NCI-H2196 treated with DMSO at 0.1 percent for 48 hours (cell line): ENCODE results near the gene WWOX.

Experiments
- DNase-seq: peaks from one replicate; lab custom pipeline; 2025; ENCODE audit not compliant: unreplicated experiment; lab: John Stamatoyannopoulos, UW

Gene WWOX

DNA sequence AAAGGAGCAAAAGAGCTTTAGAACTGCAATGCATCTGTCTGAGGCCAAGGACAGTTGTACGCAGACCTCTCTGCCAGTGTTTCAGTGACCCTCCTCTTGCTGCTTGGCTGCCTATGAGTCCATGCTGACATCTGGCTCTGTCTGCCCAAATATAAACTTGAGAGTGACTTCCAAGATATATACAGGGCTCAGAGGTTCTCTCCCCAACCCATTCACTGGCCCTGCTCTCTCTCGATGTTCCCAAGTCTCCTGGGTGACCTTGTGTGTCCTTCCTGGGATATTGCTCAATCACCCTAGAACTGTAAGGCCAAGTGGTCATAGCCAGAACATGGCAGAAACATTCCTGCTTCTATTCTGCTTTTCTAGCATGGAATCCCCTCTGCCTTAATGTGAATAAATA, 716.3 kb downstream of the WWOX start:
- no peak for DNase-seq

DNA sequence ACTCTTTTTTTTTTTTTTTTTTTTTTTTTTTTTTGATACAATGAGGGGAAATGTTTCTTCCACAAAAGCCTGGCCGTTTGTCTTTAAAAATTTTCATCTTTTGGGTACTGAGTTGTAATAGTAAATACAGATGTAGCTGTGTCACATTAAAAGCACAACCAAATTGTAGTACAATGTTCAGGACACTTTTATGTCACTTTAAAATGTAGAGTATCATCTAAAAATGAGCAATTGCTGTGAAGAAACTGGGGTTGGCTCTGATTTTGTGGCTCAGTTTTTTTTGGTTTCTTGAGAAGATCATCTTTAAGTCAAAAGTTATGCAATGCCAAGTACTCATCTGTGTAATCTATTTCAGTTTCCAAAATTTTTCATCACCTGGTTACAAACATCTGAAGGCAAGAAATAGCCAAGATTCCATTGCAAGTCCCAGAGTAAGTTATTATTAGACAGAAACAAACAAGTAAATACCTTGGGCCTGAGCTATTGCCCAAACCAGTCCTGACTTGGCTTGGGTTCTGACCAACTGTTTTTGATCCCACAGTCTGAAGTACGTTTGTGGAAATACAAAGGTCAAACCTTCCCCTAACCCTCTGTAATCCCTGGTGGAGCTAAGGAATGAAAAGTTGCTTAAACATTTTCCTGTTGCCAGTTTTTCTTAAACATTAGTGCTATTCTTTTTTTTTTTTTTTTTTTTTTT, 717.2 kb downstream of the WWOX start:
- DNase-seq, result no peak

DNA sequence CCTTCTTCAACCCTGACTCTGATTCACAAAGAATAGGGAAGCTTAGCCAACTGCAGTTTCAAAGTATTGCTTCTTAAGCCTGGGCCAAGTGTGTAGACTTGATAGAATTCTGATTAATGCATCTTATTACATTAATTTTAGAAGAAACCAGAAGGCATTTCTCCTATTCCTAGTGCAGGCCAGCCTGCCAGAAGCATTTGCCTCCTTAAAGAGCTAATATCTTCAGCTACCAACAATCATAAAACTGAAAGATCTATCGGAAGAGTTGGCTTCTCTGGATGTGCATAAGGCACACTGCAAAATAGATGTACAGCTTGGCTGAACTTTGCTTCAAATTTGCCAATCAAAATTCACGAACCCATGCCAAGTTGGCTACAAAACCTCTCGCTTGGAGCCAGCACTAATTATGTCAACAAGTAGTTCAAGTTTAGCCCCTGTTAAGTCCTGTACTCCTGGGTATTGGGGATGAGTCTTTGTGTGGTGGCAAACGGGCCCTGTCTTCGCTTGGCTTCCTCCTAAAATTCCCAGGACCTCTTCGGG, 717.8 kb downstream of the WWOX start:
- no peak for DNase-seq

DNA sequence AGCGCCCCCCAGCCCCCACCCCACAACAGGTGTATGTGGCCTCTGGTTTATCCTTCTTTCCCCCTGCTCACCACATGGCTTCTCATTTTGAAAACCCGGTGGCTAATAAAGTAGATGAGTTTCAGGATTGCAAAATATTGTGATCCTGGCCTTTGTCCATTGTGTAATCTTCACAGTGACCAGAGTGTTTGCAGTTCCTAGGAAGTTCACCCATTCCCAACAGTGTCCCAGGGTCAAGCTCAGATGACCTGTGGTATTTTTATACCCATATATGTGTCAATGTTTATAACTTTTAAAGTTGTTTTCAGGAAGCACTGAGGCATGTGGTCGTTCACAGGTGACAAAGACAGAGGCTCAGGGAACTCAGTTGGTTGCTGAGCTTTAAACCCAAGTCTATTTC, 721.9 kb downstream of the WWOX start:
- no peak for DNase-seq

DNA sequence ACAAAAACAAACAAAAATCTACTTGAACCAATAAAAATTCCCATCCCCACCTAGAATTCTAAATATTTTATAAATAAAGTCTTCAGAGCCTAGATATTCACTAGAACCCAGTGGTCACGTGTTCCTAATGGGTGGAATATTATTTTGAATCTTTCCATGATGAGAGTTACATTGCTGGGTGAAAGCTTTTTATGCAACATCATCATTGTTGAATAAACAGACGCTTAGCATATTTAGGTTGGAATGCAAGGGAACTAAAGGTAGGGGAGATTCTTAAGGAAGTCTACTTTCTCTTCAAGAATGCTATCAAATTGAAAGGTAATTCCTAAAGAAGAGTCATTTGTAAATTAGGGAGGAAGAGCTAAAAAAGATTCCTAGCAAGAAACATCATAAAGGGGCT, 723.1 kb downstream of the WWOX start:
- no peak for DNase-seq

DNA sequence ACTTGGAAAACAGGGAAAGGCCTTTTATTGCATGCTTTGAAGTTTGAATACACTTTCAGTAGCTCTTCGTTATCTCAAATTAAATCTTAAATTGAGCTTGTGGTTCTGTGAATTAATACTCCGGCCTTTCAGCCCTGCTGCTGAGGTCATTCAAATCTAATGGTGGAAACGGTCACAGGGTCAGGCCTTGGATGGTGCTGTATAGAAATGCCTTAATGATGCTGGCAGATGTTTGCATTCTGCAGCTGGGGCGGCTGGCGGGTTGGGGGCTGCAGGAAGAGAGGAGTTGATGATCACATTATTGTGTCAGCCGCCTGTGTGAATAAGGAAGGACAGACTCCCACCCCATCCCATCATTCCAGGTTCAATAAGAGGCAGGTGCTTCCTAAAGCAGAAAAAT, 723.6 kb downstream of the WWOX start:
- no peak for DNase-seq

DNA sequence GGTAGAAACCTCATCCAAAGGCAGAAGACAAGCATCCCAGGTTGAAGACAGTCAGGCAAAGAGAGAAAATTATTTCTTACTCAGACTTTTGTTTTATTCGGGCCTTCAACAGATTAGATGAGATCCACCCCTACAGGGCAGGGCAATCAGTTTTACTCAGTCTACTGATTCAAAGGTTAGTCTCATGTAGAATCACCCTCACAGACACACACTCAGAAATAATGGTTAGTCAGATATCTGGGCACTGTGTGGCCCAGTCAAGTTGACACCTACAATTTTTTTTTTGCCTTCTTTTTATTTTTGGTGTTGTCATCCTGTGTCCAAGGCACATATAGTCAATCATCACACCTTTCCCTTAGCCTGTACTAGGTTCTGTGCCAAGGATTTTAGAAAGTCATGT, 729.8 kb downstream of the WWOX start:
- DNase-seq, result no peak

DNA sequence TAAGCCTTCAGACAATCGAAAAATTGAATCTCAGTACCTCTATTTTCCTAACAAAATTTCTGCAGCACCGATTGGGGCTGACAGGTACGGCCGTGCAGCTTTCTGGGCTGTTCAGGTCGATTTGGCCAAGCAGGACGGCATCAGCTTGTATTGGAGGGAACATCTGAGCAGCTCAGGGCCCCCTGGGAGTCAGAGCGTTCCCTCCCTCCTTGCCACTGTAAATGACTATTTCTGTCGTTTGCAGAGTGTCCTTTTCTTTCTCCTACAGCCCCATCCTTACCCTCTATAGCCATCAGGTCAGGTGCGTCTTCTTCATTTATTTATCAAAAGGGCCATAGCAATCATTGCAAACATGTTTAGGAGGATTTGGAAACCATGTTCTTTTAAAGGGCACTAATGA, 731.1 kb downstream of the WWOX start:
- no peak for DNase-seq

DNA sequence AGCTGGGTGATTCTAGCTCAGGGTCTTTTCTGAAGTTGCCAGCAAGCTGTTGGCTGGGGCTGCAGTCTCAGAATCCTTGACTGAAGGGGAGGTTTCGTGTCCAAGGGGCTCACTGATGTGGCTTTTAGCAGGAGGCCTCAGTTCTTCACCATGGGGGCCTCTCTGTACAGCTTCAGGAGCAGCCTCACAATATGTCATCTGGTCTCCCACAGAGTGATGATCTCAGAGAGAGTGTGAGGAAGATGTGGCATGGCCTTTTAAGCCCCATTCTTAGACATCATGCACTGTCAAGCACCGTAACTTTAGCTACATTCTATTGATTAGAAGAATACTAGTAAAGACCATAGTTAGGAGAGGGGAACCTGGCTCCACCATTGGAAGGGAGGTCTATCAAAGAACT, 732.6 kb downstream of the WWOX start:
- DNase-seq, result no peak

DNA sequence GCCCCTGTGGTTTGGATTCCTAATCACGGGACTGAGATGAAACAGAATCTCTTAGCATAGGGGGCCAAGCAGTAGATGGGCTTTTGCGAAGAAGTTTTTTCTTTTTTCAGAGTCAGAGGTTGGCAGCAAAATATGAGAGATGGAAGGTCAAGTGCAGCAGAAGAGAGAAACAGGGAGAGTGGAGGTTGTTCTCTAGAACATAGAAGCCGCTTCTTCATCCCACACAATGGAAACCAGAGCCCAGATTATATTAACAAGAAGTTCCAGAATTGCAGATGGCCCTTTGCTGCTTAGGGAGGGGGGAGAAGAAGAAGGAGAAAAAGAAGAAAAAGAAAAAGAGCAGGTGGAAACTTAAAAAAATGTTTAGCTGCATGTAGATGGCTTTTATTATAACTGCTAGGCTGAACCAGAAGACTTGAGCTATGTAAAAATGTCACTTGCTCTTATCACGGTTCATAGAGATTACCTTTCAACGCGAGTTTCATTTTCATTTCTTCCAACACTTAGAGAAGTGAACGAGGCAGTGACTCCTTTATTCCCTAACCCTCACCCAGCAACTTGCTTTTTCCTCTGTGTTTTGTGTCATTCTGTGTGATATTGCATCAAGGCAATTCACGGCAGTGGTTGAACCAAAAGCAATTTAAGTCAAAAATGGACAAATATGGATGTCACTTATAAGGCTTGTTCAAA, 737.5 kb downstream of the WWOX start:
- DNase-seq, result no peak

DNA sequence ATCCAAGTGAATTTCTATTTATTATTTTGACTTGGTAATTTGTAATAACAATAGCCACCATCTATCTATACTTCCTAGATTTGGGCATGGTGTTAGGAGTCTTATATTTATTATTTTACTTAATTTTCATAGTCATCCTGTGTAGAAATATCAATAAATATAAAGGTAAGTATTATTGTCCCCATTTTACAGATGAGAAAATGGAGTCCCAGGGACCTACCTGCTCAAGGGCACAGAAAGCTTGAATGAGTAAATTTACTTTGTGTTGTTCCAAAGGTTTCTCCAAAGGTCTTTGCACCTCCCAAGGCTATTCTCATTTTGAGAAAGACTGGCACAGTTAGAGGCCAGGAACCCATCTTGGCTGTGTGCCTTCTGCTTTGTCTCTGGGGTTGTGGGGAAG, 738.3 kb downstream of the WWOX start:
- no peak for DNase-seq

DNA sequence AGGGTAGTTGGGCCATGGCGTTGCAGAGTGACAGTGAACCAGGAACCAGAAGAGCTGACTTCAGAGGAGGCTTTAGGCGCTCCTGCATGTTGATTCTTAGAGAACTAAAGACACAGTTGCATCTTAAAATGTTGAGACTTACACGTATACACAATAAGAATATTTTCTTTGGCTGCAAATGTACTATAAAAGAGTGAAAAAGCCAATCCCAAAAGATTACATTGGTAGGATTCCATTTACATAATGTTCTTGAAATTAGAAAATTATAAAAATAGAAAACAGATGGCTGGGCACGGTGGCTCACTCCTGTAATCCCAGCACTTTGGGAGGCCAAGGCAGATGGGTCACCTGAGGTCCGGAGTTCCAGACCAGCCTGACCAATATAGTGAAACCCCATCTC, 738.8 kb downstream of the WWOX start:
- no peak for DNase-seq

DNA sequence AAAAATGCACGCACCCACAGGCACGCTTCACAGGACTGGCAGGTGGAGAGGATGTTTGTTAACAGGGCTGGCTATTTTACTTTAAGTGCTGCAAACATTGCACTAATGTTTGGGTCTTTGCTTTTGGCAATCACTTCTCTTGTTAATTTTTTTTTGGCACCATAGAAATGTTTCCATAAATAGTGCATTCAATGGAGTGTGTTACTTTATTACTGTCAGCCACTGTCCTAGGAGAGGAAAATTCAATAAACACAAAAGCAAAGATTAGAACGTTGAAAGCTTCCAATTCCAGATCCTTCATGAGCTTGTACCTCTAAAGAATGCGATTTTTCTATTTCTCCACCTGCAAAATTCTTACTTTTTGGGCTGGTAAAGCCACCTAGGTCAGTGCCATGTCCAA, 743.5 kb downstream of the WWOX start:
- DNase-seq, result no peak

DNA sequence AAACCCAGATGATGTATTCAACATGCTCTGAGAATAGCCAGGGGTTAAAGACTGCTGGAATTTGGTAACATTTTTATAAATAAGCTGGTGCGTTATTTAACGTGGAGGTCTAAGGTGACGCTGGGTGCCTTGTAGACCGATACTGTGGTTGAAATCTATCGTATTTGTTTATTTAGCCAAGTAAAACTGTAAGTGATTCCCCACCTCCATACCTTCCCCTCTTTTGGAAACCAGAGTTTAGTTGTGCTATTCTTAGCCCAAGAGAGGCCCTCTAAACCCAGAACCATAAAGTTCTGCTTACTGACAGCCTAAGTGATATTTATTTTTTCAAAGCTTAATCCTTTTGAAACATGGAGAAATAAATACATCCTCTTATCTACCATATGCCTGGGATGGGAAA, 744.5 kb downstream of the WWOX start:
- no peak for DNase-seq

DNA sequence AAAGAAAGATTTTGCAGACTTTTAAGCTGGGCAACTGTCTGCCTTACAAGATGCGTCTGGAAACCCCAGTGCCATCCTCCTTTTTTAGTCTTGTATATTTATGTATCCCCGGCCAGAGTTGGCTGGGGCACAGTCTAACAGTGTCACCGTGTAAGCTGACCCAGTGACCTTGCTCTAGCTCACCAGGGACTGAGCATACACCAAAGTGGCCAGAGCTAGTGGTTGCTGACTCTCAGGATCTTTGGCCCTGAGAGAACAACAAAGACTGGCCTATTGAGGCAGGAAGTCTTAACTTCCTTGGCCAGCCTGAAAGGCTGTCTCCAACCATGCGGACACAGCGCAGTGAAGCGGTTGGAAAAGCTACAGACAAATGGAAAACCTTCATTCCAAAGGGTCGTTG, 745.2 kb downstream of the WWOX start:
- no peak for DNase-seq

DNA sequence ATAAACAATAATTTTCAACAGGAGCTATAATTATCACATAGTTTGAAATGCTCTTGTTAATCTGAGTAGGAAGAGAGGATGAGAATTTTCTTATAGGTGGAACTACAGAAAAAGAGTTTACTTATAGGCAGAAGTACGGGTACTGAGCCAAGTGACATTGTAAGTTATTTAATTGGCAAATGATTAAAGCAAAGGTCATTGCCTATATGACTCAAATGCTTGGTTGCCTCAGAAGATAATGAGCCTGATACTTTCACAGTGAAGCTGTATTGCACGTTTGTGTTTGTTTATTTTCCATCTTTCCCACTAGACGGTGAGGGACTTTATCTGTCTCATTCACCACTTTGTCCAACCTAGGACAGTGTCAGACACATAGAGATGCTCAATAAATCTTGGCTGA, 751.8 kb downstream of the WWOX start:
- no peak for DNase-seq

DNA sequence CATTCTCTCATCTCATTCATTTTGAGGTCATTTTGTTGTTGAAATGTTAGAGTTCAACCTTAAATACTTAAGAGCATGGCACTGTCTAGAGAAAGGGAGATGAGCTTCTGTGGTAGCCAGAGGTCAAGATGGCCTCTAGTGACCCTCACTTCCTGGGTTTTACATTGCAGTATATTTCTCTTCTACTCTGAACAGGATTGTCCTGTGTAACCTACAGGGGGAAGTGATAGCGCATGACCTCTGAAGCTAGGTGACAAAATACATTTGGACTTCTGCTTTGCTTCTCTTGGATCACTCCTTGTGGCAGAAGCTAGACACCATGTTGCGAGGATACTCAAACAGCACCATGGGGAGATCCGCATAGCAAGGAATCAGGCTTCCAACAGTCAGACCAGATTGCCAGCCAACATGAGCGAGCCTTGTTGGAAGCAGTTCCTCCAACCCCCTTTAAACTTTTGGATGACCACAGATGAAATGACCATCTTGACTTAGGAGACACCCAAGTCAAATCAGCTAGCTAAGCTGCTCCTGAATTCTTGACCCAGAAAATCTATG, 752.7 kb downstream of the WWOX start:
- DNase-seq, result no peak

DNA sequence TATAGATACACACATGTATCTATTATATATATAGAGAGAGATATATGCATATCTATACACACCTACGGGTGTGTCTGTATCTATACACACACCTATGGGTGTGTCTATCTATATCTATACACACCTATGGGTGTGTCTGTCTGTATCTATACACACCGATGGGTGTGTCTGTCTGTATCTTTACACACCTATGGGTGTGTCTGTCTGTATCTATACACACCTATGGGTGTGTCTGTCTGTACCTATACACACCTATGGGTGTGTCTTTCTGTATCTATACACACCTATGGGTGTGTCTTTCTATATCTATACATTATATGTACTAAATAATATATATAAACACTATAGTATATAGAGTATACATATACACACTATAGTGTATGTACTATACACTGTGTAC, 762.6 kb downstream of the WWOX start:
- no peak for DNase-seq

DNA sequence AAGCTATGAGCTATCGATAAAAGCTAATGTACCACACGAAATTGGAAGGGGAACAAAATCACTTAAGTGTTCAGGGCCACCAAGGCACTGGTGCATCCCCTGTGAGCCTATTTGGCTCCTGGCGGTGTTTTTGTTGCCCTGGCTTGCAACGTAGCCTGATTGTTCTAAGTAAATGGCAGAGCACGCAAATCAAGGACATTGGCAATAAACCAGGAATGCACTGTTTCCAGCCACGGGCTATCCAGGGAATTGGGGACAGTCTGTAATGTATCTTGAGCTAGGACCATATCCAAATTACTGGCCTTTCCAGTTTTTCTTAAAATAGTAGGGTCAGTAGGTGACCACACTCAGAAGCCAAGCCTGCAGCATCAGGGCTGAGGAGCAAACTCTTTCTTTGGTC, 767.1 kb downstream of the WWOX start:
- DNase-seq, result no peak

DNA sequence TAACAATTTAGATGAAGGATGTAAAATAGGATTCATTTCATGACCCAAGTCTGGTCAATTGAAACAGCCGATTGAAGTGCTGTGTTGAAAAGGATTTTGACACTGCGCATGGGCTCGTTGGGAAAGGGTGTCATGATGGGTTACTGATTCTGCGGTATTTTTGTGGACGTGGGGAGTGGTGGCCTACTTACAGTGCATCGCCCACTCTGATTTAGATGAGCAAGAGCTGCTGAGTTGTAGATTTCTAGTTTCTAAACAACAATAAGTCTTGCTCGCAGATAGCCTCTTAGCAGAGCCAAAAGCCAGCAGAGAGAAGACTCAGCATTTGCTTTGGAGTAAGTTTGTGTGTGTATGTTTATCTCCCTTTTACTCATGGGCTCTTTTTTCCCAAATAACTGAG, 770.0 kb downstream of the WWOX start:
- no peak for DNase-seq

DNA sequence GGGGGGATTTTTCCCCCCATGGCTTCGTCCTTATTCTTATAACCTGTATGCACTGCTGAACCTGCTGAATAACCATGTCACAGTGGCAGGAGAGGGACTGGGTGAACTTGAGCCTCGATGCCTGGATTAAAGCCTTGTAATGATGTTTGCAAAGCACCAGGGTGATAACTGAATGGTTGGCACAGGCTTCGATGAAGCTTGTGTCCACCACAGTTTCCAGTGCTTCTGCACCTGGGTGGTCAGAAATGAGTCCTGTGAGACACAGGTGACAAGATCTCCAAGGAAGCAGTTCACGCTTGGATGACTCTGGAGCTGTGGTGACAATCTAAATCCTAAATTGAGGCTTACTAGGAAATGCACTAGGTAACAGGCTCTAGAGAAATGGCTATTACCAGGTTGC, 771.8 kb downstream of the WWOX start:
- no peak for DNase-seq

DNA sequence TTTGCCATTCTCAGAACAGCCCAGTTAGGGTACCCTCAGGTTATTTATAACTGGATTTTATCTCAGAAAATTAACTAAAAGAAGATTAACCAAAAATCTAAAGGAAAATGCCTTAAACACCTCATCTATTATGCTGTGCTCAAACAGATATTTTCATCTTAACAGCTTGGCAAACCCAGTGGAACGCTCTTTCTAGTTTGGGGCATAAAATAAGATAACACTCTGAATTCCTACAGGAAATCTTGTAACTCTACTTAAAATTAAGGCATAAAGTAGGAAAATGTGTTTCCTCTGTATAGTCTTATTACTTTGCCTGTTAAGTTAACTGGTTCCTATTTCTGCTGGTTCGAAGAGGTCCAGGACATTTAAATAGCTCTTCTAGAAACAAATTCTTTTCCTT, 777.2 kb downstream of the WWOX start:
- DNase-seq, result no peak
